HUES48 (cell line): Measurements from ENCODE around the gene DNAJC28.
A peak's percentile ranks its signal among the peaks of the same experiment; 100 is the strongest.
"Not testable (repeated sequence)": the region's sequence is repeated elsewhere in the genome, so short reads cannot be mapped to it uniquely, and the experiment has no call there.

Source experiments
- H3K27ac ChIP-seq: one replicate; pipeline ENCODE4 v1.7.0; 2013; ENCODE audit warnings: low read depth, low read length, inconsistent platforms
- H3K27me3 ChIP-seq: 2 replicates; pipeline ENCODE4 v1.6.1; 2013; ENCODE audit warnings: mild to moderate bottlenecking, low read length; ENCODE audit not compliant: control insufficient read depth, insufficient read depth
- H3K36me3 ChIP-seq: 2 replicates; pipeline ENCODE4 v1.6.1; 2013; ENCODE audit warnings: low read length; ENCODE audit not compliant: control insufficient read depth, insufficient read depth
- H3K4me1 ChIP-seq: 2 replicates; pipeline ENCODE4 v1.6.1; 2013; ENCODE audit warnings: mild to moderate bottlenecking, low read length; ENCODE audit not compliant: control insufficient read depth, insufficient read depth
- H3K4me3 ChIP-seq: 2 replicates; pipeline ENCODE4 v1.5.1; 2013; ENCODE audit warnings: mild to moderate bottlenecking, low read depth, low read length
- H3K9ac ChIP-seq: 2 replicates; pipeline ENCODE4 v1.6.1; 2013; ENCODE audit warnings: mild to moderate bottlenecking, low read depth, low read length, moderate library complexity
- H3K9me3 ChIP-seq: 2 replicates; pipeline ENCODE4 v1.6.1; 2013; ENCODE audit warnings: low read length; ENCODE audit not compliant: control insufficient read depth, insufficient read depth

The DNAJC28 gene

DNA sequence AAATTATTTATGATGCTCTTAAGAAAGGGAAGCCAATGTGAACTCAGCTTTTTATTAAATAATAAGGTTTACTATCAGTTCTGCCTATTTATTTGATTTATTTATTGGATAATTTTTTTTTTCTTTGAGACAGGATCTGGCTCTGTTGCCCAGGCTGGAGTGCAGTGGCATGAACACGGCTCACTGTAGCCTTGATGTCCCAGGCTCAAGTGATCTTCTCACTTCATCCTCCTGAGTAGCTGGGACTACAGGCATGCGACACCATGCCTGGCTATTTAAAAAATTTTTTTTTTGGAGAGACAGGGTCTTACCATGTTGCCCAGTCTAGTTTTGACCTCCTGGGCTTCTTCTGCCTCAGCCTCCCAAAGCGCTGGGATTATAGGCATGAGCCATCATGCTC is 21.0 kb upstream of the DNAJC28 start:
- Histone ChIP-seq H3K36me3 (peaks cover 97% of the 10 kb centered on the region), H3K4me1 (no peaks in the 10 kb centered on the region), H3K27ac (no peak overlapping the region), H3K9me3 (no peaks in the 10 kb centered on the region), H3K9ac (no peak overlapping the region), H3K4me3 (no peak overlapping the region), H3K27me3 (no peaks in the 10 kb centered on the region)

DNA sequence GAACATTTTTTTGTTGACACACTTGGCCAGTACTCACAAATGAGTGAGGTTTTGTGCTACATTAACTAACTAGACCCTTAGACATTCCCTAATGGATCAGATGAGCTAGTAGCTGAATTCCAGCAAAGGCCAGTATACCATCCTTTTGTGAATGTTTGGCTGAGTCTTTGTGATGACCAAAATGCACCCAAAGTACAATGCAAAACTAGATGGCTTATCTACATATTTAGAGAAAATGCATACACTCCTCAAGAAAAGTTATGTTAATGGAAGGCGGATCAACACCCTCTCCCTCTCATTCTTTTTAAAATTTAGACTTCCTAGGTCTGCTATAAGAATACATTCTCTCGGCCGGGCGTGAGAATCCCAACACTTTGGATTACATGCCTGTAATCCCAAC is 20.1 kb upstream of the DNAJC28 start:
- no peak overlapping the region for H3K27ac ChIP-seq
- H3K4me1 ChIP-seq: no peaks in the 10 kb centered on the region
- H3K4me3 ChIP-seq: no peak overlapping the region
- H3K9ac ChIP-seq: no peak overlapping the region
- no peaks in the 10 kb centered on the region for H3K9me3 ChIP-seq
- peaks cover 97% of the 10 kb centered on the region for H3K36me3 ChIP-seq
- no peaks in the 10 kb centered on the region for H3K27me3 ChIP-seq

DNA sequence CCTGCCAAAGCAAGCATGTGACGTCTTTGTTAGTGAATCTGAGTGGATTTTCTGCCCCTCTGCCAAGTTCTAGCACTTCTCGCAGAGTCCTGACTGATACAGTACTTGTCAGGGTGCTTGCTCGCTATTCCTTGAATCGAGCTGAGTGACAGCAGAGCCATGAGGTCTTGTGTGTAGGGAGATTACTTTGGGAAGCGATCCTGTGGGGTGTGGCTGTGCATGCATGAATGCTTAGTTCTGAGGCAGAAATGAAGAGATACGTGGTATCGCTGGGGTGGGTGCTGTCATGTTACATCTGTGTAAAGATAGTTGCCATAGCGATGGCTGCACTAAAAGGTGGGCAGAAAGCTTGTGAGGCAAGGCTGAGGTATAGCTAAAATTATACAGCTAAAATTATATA is 19.3 kb upstream of the DNAJC28 start:
- no peaks in the 10 kb centered on the region for H3K9me3 ChIP-seq
- H3K27ac ChIP-seq: no peak overlapping the region
- H3K4me1 ChIP-seq: no peaks in the 10 kb centered on the region
- no peak overlapping the region for H3K9ac ChIP-seq
- H3K36me3 ChIP-seq: peaks cover 96% of the 10 kb centered on the region
- no peak overlapping the region for H3K4me3 ChIP-seq
- no peaks in the 10 kb centered on the region for H3K27me3 ChIP-seq

DNA sequence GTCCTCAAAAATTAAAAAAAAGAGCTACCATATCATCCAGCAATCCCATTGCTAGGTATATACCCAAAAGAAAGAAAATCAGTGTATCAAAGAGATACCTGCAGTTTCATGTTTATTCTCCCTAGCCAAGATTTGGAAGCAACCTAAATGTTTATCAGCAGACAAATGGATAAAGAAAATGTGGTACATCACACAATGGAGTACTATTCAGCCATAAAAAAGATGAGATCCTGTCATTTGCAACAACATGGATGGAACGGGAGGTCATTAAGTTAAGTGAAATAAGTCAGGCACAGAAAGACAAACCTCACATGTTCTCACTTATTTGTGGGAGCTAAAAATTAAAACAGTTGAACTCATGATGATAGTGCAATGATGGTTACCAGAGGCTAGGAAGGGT is 15.5 kb upstream of the DNAJC28 start:
- H3K9me3 ChIP-seq, H3K27ac ChIP-seq: not testable (repeated sequence)
- peaks cover 86% of the 10 kb centered on the region for H3K36me3 ChIP-seq

DNA sequence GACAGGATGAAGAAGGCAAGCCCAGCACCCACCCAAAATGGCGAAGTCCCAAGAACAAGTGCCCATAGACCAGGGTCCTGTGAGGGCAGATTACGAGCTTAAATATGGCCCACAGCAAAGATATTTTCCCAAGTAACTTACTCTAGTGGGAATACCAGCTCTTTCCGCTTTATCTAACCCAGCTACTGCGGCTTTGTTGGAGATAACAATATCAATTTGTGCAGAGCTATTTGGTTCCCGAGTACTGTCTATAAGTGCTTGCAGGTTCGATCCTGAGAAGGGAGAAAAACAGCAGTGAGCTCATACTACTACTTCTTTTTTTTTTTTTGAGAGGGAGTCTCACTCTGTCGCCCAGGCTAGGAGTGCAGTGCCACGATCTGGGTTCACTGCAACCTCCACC is 14.3 kb upstream of the DNAJC28 start:
- Histone ChIP-seq H3K27me3 (no peaks in the 10 kb centered on the region), H3K27ac (no peak overlapping the region), H3K36me3 (peaks cover 76% of the 10 kb centered on the region), H3K9me3 (no peaks in the 10 kb centered on the region), H3K4me3 (no peak overlapping the region), H3K9ac (no peak overlapping the region), H3K4me1 (no peaks in the 10 kb centered on the region)

More for the DNA sequence above, 15.5 kb upstream of the DNAJC28 start:
- H3K4me3 ChIP-seq, H3K9ac ChIP-seq, H3K4me1 ChIP-seq, H3K27me3 ChIP-seq: not testable (repeated sequence)

DNA sequence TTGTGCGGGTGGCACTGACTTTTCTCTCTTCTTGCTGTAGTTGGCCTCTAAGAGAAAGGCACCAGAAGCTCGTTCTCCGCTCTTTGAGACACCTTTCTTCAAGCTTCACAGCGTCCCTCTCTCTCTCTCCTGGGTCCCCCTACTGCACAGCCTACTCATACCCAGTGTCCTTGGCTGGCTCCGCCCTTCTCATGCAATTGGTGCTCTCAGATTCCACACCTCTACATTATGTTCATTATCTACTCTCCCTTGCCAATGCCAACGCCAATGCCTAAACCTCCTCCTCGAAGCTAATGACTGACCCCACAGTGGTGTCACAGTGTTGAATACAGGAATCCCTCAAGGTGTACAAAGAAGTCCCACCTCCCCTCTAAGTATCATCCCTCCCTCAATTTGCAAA is 4.8 kb upstream of the DNAJC28 start:
- H3K4me3 ChIP-seq: no peak overlapping the region
- H3K27me3 ChIP-seq: no peaks in the 10 kb centered on the region
- no peaks in the 10 kb centered on the region for H3K9me3 ChIP-seq
- no peaks in the 10 kb centered on the region for H3K36me3 ChIP-seq
- H3K27ac ChIP-seq: no peak overlapping the region
- H3K9ac ChIP-seq: no peak overlapping the region
- H3K4me1 ChIP-seq: peaks cover 19% of the 10 kb centered on the region

DNA sequence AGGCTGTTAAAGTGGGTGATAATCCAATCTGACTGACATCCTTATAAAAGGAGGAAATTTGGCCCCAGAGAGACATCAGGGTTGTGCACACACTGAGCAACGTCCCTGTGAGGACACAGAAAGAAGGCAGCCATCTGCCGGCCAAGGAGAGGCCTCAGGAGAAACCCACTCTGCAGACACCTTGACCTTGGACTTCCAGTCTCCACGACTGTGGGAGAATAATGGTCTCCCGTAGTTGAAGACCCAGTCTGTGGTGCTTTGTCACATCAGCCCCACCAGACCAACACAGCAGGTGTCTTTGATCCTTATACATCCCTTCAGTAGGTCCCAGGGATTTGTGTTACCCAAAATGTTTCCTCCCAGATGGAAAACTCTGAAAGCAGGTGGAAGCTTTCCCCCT is 4.2 kb upstream of the DNAJC28 start:
- no peak overlapping the region for H3K27ac ChIP-seq
- peaks cover 19% of the 10 kb centered on the region for H3K4me1 ChIP-seq
- no peak overlapping the region for H3K9ac ChIP-seq
- no peaks in the 10 kb centered on the region for H3K9me3 ChIP-seq
- no peaks in the 10 kb centered on the region for H3K36me3 ChIP-seq
- no peaks in the 10 kb centered on the region for H3K27me3 ChIP-seq
- no peak overlapping the region for H3K4me3 ChIP-seq

DNA sequence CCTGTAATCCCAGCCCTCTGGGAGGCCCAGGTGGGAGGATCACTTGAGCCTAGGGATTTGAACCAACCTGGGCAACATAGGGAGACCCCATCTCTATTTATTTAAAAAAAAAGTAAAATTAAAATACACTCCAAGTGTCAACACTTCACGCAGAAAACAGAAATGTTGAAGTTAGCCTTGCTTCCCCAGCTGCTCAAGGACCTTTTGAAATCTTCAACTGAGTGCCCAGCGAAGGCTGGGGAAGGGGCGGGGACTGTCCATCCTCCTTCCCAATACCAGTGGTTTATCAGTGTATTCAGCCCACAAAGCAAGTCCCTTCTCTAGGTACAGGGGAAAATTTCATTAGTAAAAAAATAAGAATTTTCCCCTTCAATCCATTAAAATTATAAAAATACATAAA is 2.2 kb upstream of the DNAJC28 start:
- H3K9ac ChIP-seq: no peak overlapping the region
- no peaks in the 10 kb centered on the region for H3K9me3 ChIP-seq
- H3K36me3 ChIP-seq: peaks cover 4% of the 10 kb centered on the region; the same call in 1 of the 2 replicates
- peaks cover 19% of the 10 kb centered on the region for H3K4me1 ChIP-seq
- no peaks in the 10 kb centered on the region for H3K27me3 ChIP-seq
- no peak overlapping the region for H3K27ac ChIP-seq
- H3K4me3 ChIP-seq: no peak overlapping the region

DNA sequence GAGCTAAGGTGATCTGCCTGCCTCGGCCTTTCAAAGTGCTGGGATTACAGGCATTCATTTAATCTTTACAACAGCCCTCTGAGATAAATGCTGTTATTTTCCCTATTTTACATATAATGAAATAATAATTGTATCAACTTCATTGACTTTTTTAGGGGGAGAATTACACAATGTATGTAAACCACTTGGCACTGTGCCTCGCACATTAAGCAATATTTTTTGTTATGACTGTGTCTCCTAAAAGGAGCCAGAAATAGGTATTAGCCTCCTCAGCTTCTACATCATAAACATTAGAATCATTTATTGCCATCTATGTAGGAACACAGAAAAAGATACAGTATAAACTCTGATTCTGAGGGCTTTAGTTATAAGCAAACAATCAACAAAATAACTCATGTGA is 1.1 kb upstream of the DNAJC28 start:
- H3K4me1 ChIP-seq: peaks cover 19% of the 10 kb centered on the region
- H3K9me3 ChIP-seq: no peaks in the 10 kb centered on the region
- no peak overlapping the region for H3K9ac ChIP-seq
- H3K27ac ChIP-seq: no peak overlapping the region
- H3K4me3 ChIP-seq: no peak overlapping the region
- no peaks in the 10 kb centered on the region for H3K27me3 ChIP-seq
- H3K36me3 ChIP-seq: peaks cover 8% of the 10 kb centered on the region; the same call in 1 of the 2 replicates

DNA sequence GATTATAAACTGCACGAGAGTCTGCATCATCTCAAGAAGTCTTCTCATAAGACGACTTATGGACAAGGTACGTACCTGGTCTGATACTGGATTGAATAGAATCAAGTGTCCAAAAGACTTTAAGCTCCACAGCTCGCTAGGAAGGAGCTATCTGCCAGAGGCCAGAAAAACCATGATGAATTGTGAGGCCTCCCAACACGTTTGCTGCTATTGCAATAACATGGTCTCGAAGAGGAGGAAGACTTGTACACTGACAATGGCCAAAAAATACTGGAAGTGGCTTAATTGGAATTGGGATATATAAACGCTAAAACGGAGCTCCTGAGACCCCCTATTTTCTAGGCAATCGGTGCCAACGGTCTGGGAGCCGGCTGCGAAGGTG is 534 bp downstream of the DNAJC28 start:
- H3K27ac ChIP-seq: peak overlapping the region; percentile 82

DNA sequence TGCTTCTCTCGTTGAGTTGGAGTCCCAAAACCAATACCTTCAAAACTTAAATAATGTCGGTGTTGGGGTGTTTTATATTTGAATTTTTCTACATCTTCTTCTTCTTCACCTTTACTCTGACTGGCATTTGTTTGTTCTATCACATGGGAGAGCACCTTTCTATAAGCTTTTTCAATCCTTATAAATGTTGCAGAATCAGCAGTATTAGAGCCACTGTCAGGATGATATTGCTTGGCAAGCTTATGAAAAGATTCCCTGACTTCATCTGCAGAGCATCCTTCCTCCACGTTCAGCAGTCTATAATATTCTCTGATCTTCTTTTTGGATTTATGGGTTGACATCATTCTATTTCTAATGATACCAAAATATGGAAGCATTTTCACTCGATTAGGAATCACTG is 2.6 kb downstream of the DNAJC28 start:
- no peaks in the 10 kb centered on the region for H3K9me3 ChIP-seq

More for the DNA sequence above, 534 bp downstream of the DNAJC28 start:
- Histone ChIP-seq H3K36me3 (peaks cover 8% of the 10 kb centered on the region; the same call in 1 of the 2 replicates), H3K9me3 (no peaks in the 10 kb centered on the region), H3K4me3 (peak overlapping the region; percentile 100), H3K9ac (no peak overlapping the region), H3K4me1 (peaks cover 12% of the 10 kb centered on the region), H3K27me3 (no peaks in the 10 kb centered on the region)

DNA sequence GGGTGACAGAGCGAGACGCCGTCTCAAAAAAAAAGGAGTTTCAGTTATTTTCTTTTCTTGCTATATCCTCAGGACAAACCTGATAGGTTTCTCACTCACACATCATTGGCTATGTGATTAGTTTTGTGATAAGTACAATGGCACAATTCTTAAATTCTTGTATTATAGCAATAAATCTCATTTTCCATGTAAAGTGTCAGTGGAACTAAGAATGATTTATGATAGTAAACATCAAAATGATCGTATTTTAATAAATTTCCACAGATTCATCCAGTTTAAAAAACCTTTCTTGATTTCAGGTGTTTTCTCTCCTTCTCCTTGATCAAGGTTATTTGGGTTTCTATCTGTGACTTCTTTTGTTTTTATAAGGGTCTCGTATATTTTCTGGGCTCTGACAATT is 3.5 kb downstream of the DNAJC28 start:
- no peak overlapping the region for H3K27ac ChIP-seq
- peaks cover 8% of the 10 kb centered on the region; the same call in 1 of the 2 replicates for H3K36me3 ChIP-seq
- H3K9me3 ChIP-seq: no peaks in the 10 kb centered on the region
- H3K27me3 ChIP-seq: no peaks in the 10 kb centered on the region
- H3K4me1 ChIP-seq: peaks cover 2% of the 10 kb centered on the region; the same call in 1 of the 2 replicates
- H3K9ac ChIP-seq: no peak overlapping the region
- H3K4me3 ChIP-seq: no peak overlapping the region

More for the DNA sequence above, 2.6 kb downstream of the DNAJC28 start:
- H3K27ac ChIP-seq: no peak overlapping the region
- H3K4me3 ChIP-seq: no peak overlapping the region
- no peaks in the 10 kb centered on the region for H3K27me3 ChIP-seq
- no peak overlapping the region for H3K9ac ChIP-seq
- peaks cover 2% of the 10 kb centered on the region; the same call in 1 of the 2 replicates for H3K4me1 ChIP-seq
- H3K36me3 ChIP-seq: peaks cover 8% of the 10 kb centered on the region; the same call in 1 of the 2 replicates
